SK-MEL-5 (cell line): ENCODE measurements around the gene CEACAM19. TPM values are rescaled to one million over a fixed set of nuclear protein-coding genes. Genes with fewer than 3 reads are reported as not detected.
"Not testable (repeated sequence)": the region's sequence is repeated elsewhere in the genome, so short reads cannot be mapped to it uniquely, and the experiment has no call there.

Experiments used
- DNase-seq: peaks from one replicate; pipeline ENCODE4 v3.0.0-alpha.2; 2016; ENCODE audit warnings: low read depth, low spot score
- in situ Hi-C: cut with HindIII; loops from 2 replicates; pipeline ENCODE4 v1.10.0; 2016; ENCODE audit warnings: low sequenced_read_pairs, high pct_unique_total_duplicates, low pct_unique_long_range_greater_than_20kb
- polyA plus RNA-seq, 2 experiments: library from polyadenylated mRNA; depleted of rRNA; stranded (reverse); fragments of >200 nt; gene quantifications; 2 replicates each; pipeline ENCODE4 v1.2.3, GENCODE V29; 2015
- total RNA-seq: library from RNA; depleted of rRNA; stranded (reverse); fragments of >200 nt; shearing (Covaris generic); gene quantifications from 2 replicates; pipeline ENCODE4 v1.2.3, GENCODE V29; 2014; rRNA removed

Gene CEACAM19
- total RNA-seq: 0.16 and 0.51 TPM in 2 replicates
- polyA plus RNA-seq (2015; cell fraction: cytosol; rRNA removed): 0.17 and 0.30 TPM in 2 replicates
- 1.1 and 6.1 TPM in 2 replicates for polyA plus RNA-seq (2015; cell fraction: nucleus; rRNA removed)

GRCh38 chr19:44671400-44671799 lies at the start of gene CEACAM19:
CEACAM19 (plus strand) TSS chr19:44671482; CDS start chr19:44671932, 450 bp downstream.
- DNase-seq: no peak
- in situ Hi-C loops: no loop called here

DNA sequence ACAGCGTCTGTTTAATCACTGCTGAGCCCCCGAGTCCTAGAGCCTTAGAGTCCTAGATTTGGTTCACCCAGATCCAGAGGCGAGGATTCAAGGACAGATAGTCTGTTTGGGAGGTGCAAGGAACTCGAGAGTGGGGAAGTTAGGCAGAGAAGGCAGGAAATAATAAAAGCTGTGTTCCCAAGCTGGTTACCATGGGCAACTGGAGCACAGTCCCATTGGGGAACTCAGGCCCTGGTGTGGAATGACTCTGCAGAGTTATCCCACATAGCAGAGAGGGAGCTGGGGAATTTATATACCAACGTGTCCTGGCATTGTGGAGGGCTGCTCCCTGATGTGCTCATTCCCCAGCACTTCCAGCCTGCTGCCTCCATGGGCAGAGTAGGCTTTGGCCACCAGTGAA lies 48.2 kb upstream of the CEACAM19 start:
- in situ Hi-C loops: no loop called here
- DNase-seq: no peak

- DNase-seq: no peak
- in situ Hi-C loops: no loop called here
Observed at GRCh38 chr19:44623626-44624025, 47.7 kb upstream of the CEACAM19 start.

DNA sequence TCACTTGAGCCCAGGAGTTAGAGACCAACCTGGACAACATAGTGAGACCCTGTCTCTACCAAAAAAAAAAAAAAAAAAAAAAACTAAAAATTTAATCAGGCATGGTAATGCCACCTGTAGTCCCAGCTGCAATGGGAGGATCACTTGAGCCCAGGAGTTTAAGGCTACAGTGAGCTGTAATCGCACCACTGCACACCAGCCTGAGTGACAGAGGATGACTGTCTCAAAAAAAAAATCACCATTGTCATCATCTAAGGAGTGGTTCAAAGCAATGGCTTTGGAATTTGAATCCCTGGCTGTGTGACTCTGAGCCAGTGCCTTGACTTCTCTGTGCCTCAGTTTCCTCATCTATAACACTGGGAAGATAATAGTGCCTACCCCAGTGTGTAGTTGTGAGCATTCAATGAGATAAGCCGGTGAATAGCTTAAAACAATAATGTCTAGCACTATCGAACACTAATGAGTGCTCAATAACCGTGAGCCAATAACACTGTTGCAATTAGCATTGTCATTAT lies 46.4 kb upstream of the CEACAM19 start:
- DNase-seq: no peak
- in situ Hi-C loops: no loop called here

- DNase-seq, in situ Hi-C loops: not testable (repeated sequence)
Observed at GRCh38 chr19:44625637-44626036, 45.6 kb upstream of the CEACAM19 start.

- no peak for DNase-seq
- in situ Hi-C loops: no loop called here
Observed at GRCh38 chr19:44626048-44626624, 45.1 kb upstream of the CEACAM19 start.

- in situ Hi-C loops: no loop called here
- DNase-seq: no peak
Observed at GRCh38 chr19:44627631-44628030, 43.7 kb upstream of the CEACAM19 start.

- DNase-seq: no peak
- in situ Hi-C loops: no loop called here
Observed at GRCh38 chr19:44628793-44629192, 42.5 kb upstream of the CEACAM19 start.

- in situ Hi-C loops: not testable (repeated sequence)
Observed at GRCh38 chr19:44631611-44632010, 39.7 kb upstream of the CEACAM19 start.

DNA sequence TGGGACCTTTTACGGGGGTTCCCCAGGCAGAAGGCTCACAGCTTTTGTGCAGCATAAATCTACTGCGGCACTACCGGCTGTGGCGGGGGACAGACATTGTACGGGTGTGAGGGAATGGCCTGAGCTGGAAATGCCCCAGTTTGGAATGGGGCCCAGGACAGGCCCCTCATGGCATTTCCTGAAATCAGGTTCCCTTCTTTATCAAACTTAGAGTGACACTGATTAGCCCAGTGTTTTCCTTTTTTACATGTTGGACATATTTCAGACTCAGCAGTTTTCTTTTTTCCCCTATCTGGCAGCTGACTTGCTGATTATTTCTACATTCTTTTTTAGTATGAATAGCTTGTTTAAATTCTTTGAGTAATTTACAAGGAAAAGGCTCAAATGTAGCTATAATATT lies 37.2 kb upstream of the CEACAM19 start:
- in situ Hi-C loops, DNase-seq: not testable (repeated sequence)

More at GRCh38 chr19:44631611-44632010, 39.7 kb upstream of the CEACAM19 start:
- not testable (repeated sequence) for DNase-seq

DNA sequence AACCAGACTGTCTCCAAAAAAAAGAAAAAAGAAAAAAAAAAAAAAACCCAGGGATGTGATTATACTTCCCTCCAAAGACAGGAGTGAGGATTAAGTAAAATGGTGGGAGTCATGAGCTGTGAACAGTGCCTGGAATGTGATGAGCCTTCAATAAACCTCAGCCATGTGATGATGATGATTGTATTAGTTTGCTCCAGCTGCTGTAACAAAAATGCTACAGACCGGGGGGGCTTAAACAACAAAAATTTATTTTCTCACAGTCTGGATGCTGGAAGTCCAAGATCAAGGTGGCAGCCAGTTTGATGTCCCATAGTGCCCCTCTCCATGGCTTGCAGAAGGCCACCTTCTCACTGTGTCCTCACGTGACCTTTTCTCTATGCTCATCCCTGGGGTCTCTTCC lies 36.5 kb upstream of the CEACAM19 start:
- in situ Hi-C loops: no loop called here
- no peak for DNase-seq

GRCh38 chr19:44635581-44636438 lies 35.5 kb upstream of the CEACAM19 start:
- no peak for DNase-seq
- in situ Hi-C loops: no loop called here

DNA sequence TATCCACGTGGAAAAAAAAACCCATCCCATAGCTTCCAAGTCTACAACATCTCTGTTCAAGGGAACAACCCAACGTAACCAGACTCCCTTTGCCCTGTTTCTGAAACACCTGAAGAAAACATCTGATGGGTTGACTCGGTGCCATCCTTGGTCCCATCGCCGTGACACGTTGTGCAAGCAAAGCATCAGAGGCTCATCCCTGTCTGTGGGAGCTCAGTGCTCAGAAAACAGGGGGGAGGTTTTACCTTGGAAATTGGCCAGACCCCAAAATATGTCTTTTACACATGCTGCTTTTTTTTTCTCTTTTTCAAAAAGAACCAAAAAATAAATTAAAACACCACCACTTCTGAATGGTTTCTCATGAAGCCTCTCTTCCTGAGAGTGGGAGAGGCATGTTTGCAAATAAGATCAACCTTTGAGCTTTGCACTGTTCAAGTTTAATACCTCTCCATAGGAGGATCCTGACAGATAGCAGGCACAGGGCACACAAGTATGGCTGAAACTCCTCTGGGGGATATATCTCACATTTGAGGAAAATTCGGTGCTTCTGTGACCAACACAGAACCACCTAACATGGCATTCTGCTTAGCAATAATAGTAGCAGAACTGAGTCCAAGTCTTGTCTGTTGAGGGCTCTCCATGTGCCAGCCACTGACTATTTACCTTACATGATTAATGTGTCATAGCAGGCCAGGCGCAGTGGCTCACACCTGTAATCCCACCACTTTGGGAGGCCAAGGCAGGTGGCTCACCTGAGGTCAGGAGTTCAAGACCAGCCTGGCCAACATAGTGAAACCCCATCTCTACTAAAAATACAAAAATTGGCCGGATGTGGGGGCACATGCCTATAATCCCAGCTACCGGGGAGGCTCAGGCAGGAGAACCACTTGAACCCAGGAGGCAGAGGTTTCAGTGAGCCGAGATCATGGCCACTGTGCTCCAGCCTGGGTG lies 34.6 kb upstream of the CEACAM19 start:
- DNase-seq: no peak
- in situ Hi-C loops: no loop called here

GRCh38 chr19:44637390-44637764 lies 33.9 kb upstream of the CEACAM19 start:
- DNase-seq: no peak
- in situ Hi-C loops: no loop called here

GRCh38 chr19:44640518-44640917 lies 30.8 kb upstream of the CEACAM19 start:
- no peak for DNase-seq
- in situ Hi-C loops: no loop called here

- DNase-seq: no peak
- in situ Hi-C loops: no loop called here
Observed at GRCh38 chr19:44641501-44642265, 29.6 kb upstream of the CEACAM19 start.

- in situ Hi-C loops: no loop called here
Observed at GRCh38 chr19:44642377-44642776, 28.9 kb upstream of the CEACAM19 start.

More at GRCh38 chr19:44642377-44642776, 28.9 kb upstream of the CEACAM19 start:
- DNase-seq: no peak
